Choroid plexus epithelial cell (primary cell): ENCODE data around the gene CARD19.

Source experiments
- DNase-seq: peaks from one replicate; pipeline ENCODE4 v3.0.0-alpha.2; 2010; ENCODE audit warnings: low read depth
- H3K4me3 ChIP-seq: 2 replicates; pipeline ENCODE4 v1.5.1; 2011; ENCODE audit warnings: low read depth, mild to moderate bottlenecking, control low read depth, low read length, moderate library complexity
- TF ChIP-seq, protein P1 (sequence below): conservative IDR thresholded peaks from 2 replicates; pipeline ENCODE4 v1.5.1; 2011; ENCODE audit warnings: low read depth, mild to moderate bottlenecking, control low read depth, inconsistent platforms, low read length, moderate library complexity

CARD19 gene

DNA sequence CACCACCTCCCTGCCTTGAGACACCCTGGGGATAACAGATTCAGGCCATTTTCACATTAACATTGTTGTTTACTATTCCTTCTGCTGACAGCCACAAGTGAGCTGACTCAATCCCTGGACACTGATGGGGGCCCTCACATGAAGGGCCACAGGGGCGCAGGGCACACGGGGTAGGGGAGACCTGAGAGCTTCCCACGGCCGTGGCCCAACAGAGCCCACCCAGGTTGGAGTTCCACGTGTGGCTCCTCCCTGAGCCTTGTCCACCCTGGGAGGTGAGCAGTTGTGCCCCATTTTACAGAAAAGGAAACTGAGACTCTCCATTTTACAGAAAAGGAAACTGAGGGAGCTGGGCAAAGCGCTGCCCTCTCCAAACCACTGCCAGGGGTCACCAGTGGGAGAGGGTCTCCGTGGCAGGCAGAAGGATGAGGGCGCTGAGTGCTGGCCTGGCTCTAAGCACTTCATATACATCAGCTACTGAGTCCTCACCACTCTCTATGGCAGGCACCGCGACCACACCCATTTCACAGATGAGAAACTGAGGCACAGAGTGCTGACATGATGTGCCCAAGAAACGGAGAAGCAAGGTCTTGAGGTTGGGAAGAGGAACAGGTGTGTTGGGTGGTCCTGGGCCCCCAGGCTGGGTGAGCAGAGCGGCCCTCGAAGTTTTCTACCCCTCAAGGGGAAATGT lies 35.7 kb downstream of the CARD19 start:
- TF ChIP-seq, protein P1, sequence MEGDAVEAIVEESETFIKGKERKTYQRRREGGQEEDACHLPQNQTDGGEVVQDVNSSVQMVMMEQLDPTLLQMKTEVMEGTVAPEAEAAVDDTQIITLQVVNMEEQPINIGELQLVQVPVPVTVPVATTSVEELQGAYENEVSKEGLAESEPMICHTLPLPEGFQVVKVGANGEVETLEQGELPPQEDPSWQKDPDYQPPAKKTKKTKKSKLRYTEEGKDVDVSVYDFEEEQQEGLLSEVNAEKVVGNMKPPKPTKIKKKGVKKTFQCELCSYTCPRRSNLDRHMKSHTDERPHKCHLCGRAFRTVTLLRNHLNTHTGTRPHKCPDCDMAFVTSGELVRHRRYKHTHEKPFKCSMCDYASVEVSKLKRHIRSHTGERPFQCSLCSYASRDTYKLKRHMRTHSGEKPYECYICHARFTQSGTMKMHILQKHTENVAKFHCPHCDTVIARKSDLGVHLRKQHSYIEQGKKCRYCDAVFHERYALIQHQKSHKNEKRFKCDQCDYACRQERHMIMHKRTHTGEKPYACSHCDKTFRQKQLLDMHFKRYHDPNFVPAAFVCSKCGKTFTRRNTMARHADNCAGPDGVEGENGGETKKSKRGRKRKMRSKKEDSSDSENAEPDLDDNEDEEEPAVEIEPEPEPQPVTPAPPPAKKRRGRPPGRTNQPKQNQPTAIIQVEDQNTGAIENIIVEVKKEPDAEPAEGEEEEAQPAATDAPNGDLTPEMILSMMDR = no peak
- no peak overlapping the region for H3K4me3 ChIP-seq
- DNase-seq = no peak

DNA sequence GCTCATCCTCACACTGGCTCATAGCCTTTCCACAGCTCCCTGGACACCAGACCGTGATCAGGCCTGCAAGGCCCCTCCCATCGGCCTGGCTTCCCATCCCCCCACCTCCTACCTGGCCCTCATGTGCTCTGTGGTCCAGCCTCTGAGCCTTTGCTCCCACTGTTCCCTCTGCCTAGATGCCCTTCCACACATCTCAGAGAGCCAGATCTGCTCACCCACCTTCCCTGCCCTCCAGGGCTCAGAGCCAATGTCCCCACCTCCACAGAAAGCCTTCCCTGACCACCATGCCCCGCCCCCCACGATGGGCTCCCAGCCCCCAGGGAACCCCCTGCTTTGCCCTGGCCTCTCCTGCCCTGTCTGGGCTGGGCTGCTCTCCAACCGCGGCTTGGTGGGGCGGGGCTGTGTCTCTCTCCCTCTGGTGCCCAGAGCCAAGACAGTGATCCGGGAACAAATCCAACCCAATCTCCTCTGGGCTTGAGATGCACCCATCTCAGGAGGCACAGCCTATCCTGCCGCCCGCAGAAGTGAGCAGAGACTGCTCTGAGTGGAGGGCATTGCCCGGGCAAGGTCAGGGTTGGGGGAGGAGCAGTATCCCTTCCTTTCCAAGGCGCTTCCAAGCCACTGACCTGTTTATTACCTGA lies 36.4 kb downstream of the CARD19 start:
- TF ChIP-seq, protein P1 = no peak
- peak; percentile 51 for DNase-seq
- peak overlapping the region; percentile 80 for H3K4me3 ChIP-seq

DNA sequence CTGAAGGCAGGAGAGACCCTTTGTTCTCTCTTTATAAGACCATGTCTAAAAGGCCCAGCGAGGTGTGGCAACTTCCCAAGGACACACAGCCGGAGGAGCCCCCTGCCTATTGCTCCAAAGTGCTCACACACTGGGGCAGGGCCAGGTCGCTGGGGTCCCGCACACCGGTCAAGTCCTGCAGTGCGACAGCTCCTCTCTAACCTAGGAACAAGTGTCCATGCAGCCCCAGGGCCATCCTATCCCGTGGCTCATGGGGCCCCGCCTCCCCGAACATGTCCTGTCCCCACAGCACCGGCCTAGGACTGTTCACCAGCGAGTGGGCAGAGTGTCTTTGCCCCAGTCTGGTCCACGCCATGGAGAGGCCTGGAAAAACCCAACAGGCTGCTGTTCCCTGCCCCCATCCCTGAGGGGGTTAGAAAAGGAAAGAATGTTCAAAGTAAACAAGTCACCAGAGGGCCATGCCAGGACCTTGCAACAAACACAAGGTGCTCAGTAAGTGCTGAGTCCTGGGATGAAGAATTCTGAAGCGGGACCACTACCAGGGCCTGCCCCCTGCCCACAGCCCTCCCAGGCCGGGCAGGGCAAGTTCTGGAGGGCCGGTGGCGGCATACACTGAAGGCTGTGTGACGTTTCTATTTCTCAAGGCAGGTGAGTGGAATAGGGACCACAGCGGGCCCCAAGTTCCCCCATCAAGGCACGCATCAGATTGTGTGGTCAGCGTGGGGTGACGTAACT lies 37.1 kb downstream of the CARD19 start:
- DNase-seq = peak; percentile 45
- TF ChIP-seq, protein P1 = no peak
- peak overlapping the region; percentile 80 for H3K4me3 ChIP-seq

DNA sequence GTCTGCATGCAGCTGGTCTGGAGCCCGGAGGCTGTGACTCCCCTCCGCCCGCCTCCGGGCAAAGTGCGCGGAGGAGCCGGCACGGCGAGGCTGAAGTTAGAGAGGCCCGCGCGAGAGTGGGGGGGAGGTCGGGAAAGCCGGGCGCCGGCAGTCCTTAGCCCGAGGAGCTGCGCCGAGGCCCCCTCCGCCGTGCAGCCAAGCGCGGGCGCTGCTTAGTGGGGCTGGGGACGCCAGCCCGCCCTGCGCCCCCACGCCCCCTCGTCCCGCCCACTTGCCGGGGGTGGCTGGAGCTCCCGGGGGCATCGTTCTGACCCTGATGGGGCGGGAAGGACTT lies 37.6 kb downstream of the CARD19 start:
- peak; percentile 87 for DNase-seq
- peak overlapping the region; percentile 80 for H3K4me3 ChIP-seq
- TF ChIP-seq, protein P1 = no peak

DNA sequence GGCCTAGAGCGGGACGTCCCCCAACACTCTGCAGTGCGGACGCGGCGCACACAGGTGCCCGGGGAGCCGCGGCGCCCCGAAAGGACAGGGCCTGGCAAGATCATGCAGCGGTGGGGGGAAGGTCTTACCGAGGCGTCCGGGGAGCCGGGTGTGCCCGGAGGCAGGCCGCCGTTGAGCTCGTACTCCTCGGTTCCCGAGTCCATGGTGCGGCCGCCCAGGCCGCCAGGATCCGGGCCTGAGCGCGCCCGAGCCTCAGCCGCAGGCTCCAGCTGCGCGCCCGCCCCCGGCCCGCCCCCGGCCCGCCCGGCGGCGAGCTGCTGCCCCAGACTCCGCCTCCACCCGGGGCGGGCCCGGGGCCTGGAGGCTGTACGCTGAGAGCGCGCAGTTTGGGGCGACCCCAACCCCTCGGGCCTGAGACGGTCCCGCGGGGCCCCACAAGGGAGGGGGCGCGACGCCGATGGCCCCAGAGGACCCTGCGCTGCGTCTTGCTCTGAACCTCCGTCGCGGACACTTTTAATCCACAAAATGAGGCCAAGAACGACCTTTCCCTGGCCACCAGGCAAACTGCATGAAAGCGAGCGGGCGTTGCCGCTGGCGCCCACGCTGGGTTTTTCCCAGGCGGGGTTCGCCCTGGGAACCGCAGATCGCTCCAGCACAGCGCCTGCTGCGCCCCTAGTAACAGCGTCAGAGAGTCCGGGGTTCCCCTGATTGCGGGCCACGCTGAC lies 38.2 kb downstream of the CARD19 start, which contains the start of gene NINJ1:
Gene NINJ1 (minus strand): TSS at position 237 of the 725 bp plus-strand sequence. CDS start 34 bp downstream, at position 203.
- TF ChIP-seq, protein P1 = peak; percentile 10
- H3K4me3 ChIP-seq = peak within 1 kb of the TSS; percentile 80
- peak; percentile 86 for DNase-seq

DNA sequence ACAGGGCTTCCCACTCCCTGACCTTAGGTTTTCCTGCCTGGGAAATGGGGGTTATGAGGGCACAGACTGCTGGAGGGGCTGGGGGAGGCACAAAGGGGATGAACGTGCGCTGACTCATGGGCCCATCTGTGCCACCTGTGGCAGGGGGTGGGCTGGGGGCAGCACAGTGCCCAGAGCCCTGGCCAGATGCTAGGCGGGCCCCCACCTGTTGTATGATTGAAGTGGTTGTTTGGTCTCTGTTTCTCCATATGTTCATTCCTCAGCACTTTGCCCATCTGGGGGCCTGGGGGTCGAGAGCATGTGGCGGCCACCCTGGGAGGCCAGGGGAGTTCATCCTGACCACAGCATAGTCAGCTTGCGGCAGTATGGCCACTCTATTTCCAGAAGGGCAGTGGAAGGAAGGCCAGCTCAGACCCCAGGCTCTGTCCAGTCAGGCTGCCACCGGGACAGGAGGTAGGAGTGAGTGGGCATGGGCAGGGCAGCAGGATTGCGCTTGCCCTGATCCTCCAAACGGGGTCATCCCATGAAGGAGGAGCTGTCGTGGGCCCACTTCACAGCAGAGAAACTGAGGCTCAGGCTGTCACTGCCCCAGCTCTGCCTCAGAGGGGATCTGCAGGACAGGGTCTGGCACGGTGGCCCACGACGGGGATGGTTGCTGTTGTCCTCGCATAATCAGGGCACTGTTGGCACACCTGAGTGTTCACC lies 38.9 kb downstream of the CARD19 start:
- peak overlapping the region; percentile 80 for H3K4me3 ChIP-seq
- no peak for DNase-seq
- TF ChIP-seq, protein P1 = no peak
